HG02870 (cell line): ENCODE measurements around the gene SECTM1.
A peak's percentile ranks its signal among the peaks of the same experiment; 100 is the strongest.

Source experiments
- ATAC-seq: cut with Tn5 transposase; IDR thresholded peaks from one replicate; pipeline ENCODE4 v1.9.1; 2021; ENCODE audit warnings: mild to moderate bottlenecking, moderate library complexity; ENCODE audit not compliant: unreplicated experiment

SECTM1 gene

GRCh38 chr17:82283208-82283749 is 50.3 kb downstream of the SECTM1 start:
- ATAC-seq: no peak

DNA sequence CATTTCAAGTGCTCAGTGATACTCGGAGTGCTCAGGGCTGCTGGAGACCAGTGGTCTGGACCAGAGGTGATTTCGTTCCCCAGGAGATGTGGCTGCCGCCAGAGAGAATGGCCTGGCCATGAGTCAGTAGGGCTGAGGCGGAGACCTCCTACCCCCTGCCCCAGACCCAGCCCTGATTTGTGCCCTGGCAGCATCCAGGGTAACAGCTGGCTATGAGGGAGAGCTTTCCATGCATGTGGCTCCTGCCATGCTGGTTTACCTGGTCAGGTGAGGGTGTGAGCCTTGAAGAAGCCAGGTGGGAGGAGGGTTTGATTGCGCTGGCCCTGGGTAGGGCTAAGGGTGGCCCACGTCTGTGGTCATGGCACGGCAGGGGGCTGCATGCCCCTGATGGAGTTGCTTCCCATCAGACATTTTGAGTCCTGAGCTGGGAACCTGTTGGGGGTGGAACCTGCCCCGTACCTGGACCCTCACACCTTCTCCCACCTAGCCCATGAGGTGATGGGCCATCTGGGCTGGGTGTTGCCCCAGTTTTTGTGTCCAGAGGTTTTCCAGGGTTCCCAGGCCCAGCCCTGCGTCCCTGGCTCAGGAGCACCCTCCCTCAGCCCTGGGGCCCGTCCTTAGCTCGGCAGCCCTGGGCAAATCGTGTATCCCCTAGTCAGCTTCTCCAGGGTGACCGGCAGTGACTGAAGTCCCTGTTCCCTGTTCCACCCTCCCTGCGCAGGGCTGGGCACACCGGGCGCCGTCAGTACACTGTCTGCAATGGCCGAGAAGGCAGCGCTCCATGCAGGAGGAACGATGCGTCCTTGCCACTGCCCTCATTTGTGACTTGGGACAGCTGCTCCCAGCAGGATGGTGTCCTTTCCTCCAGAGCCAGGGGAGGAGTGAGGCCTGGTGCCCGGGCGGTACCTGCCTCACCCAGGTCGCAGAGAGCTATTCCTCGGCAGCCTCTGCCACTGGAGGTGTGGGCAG is 51.0 kb downstream of the SECTM1 start:
- ATAC-seq: no peak

DNA sequence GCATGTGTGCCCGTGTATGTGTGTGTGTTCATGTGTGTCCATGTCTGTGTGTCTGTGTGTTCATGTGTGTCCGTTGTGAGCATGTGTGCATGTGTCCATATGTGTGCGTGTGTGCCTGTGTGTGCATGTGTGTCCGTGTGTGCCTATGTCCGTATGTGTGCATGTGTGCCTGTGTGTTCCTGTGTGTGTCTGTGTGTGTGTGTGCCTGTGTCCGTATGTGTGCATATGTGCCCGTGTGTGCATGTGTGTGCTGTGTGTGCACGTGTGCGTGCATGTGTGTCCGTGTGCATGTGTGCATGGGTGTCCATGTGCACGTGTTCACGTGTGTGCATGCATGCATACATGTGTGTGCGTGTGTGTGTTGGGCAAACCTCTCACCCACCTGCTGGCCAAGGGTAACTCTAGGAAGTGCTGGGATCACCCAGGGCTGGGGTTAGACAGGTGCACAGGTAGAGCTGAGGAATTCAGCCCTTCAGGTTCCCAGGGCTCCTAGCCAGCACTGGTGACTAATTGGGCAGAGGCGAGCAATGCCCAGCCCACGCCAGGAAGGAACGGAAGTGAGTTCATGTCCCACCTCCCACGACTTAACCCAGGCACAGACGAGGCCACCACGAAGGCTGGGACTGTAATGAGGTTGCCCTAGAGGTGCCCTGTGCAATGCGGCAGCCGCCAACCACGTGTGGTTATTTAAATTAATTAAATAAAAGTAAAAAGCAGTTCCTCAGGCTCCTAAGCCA is 51.9 kb downstream of the SECTM1 start:
- ATAC-seq: no peak

GRCh38 chr17:82281076-82281475 is 52.5 kb downstream of the SECTM1 start:
- ATAC-seq: no peak

DNA sequence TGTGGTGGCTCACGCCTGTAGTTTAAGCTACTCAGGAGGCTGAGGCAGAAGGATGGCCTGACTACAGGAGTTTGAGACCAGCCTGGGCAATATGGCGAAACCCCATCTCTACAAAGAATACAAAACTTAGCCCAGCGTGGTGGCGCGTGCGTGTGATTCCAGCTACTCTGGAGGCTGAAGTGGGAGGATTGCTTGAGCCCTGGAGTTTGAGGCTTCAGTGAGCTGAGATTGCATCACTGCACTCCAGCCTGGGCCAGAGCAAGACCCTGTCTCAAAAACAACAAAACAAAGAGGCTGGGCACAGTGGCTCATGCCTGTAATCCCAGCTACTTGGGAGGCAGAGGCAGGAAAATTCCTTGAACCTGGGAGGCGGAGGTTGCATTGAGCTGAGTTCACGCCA is 53.0 kb downstream of the SECTM1 start:
- ATAC-seq: no peak

DNA sequence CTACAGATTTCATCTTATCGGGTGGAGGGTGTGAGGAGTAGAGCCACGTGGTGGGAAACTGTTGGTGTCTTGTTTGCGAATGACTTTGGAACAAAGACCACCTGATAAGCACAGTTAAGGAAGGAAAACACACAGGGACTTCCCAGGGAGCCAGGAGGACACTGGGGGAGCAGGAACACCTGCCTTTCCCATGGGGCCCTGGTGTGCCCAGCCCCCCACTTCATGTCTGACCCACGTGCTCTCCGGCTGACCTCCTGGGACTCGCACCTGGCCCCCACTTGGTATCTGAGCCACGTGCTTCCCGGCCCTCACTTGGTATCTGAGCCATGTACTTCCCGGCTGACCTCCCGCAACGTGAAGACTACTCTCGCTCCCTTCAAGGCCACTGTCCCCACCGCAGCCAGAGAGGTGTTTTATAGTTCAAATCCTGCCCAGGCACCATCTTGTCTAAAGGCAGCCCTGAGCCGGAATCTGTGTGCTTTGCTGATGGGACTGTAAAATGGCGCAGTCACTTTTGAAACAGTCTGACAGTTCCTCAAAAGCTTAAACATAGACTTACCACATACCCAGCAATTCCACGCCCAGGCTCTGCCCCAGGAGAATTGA is 54.7 kb downstream of the SECTM1 start:
- ATAC-seq: no peak

GRCh38 chr17:82278308-82278707 is 55.3 kb downstream of the SECTM1 start:
- ATAC-seq: no peak

DNA sequence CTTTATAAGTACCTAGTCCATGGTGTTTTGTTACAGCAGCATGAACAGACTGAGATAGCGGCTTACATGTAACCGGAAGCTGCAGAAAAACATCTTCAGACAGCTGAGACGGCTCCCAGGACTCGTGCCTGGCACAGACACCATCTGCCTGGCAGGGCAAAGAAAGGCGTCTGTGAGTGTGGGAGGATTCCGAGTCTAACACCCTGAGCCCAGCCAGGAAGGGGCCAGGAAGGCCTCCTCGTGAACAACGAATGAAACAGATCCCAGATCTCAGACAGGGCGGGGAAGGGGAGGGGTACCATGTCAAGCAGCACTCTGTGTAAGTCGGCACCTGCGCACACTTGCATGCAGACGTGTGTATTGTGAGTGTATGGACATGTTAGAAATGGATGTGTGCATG is 55.7 kb downstream of the SECTM1 start:
- ATAC-seq: no peak

- no peak for ATAC-seq
Observed at GRCh38 chr17:82276938-82277337, 56.6 kb downstream of the SECTM1 start.

GRCh38 chr17:82275326-82275725 is 58.2 kb downstream of the SECTM1 start:
- no peak for ATAC-seq

GRCh38 chr17:82274134-82275020 is 59.2 kb downstream of the SECTM1 start:
- no peak for ATAC-seq

- peak; percentile 56 for ATAC-seq
Observed at GRCh38 chr17:82273327-82274133, 60.0 kb downstream of the SECTM1 start, which contains the start of gene CSNK1D. TSS of gene CSNK1D (minus strand) at chr17:82273700. CDS start at chr17:82273381, 319 bp downstream.

DNA sequence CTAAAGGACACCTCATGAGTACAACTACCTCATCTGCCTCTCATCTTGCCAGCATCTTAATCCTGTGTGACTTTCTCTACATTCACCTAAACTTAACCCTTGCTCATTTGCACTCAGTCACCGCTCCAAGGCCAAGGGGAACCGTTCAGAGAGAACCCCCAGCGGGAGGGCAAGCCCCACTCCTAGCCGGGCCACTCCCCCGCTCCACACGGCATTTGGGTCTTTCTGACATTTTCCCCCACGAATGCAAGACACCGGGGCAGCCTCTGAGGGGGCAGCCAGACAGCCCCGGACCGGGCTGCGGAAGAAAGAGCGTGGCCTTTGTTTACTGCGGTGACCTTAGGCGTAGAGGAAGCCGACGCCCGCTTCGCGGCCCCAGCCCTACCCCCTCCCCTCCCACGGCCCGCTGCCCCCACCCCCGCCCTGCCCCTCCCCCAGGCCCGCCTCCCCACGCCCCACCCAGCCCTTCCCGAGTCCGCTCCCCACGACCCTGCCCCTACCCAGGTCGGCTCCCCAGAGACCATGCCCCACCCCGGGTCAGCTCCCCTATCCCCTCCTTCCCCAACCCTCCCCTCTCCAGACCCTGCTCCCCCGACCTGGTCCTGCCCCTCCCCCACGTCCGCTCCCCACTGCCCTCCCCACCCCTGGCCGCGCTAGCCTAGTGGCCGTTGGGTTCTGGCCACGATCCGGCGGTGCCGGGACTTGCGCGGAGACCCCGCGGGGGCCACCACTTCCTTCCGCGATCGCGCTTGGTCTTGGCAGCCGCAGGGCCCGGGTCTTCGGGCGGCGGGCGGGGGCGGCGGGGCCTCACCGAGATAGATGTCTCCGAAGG is 60.9 kb downstream of the SECTM1 start:
- ATAC-seq: peak; percentile 7

DNA sequence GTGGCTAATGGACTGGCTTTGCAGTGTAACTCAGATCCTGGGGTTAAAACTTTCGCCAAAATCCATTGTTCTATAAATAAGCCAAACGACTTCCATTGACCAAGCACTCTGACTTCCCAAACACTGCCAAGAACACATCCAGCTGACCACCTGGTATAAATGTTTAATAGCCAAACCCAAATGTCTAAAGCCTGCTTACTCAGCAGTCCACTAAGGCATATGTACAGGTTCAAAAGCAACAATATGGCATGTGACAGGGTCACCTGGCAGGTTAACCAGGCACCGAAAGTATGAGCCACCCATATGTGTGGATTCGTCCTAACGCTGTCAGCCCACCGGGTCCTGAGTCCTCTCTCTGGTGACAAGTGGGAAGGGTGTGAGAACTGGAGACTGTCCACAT is 62.2 kb downstream of the SECTM1 start:
- ATAC-seq: no peak
